HepG2 (cell line): ENCODE data around the gene SYNJ2.

Experiments
- CTCF ChIP-seq: sonication (generic); formaldehyde crosslinking; IDR thresholded peaks from 2 replicates; pipeline ENCODE4 v1.5.0; 2020; ENCODE audit warnings: mild to moderate bottlenecking, missing genetic modification reagents, moderate library complexity
- MAFF ChIP-seq: IDR thresholded peaks from 2 replicates; pipeline ENCODE4 v1.6.1; 2011; ENCODE audit warnings: low read depth, low read length, improper control_type of control experiment
- MLX ChIP-seq: IDR thresholded peaks from 2 replicates; pipeline ENCODE4 v1.6.1; 2016
- PITX1 ChIP-seq: sonication (generic); formaldehyde crosslinking; IDR thresholded peaks from 2 replicates; pipeline ENCODE4 v1.5.1; 2020; ENCODE audit warnings: mild to moderate bottlenecking, missing genetic modification reagents
- TCF12 ChIP-seq, 2 experiments: fragments of 450-650 bp in 1 of 2; sonication (generic) in 1 of 2; formaldehyde crosslinking in 1 of 2; IDR thresholded peaks; 2 replicates each; pipeline versions ENCODE4 v1.6.1 to v1.8.0; 2017 to 2022; ENCODE audit warnings: antibody characterized with exemption in 1 of 2, mild to moderate bottlenecking in 1 of 2, missing genetic modification reagents in 1 of 2, moderate library complexity in 1 of 2
- ZNF282 ChIP-seq: fragments of 450-650 bp; IDR thresholded peaks from 2 replicates; pipeline ENCODE4 v1.6.1; 2018; ENCODE audit not compliant: partially characterized antibody
- ZNF407 ChIP-seq: sonication (generic); formaldehyde crosslinking; IDR thresholded peaks from one replicate; pipeline ENCODE4 v1.5.1; 2020; ENCODE audit warnings: mild to moderate bottlenecking, missing genetic modification reagents; ENCODE audit errors: not compliant biosample characterization

GRCh38 chr6:158115102-158115501, 133.4 kb downstream of the SYNJ2 start:
- TF ChIP-seq CTCF (CRISPR knock-in tag) = no peak
- no peak for TF ChIP-seq PITX1 (CRISPR knock-in tag)
- no peak for TF ChIP-seq TCF12 (IDR thresholded peaks at IDR 0.05)
- no peak for TF ChIP-seq TCF12 (CRISPR knock-in tag; IDR thresholded peaks at IDR 0.05)
- TF ChIP-seq MAFF = no peak
- no peak for TF ChIP-seq ZNF407 (CRISPR knock-in tag)
- no peak for TF ChIP-seq ZNF282
- TF ChIP-seq MLX (CRISPR knock-in tag) = no peak
